Osteoblast (primary cell): ENCODE results near the gene GAS2L3. TPM values are rescaled to one million over a fixed set of nuclear protein-coding genes. Genes with fewer than 3 reads are reported as not detected.

Experiments used
- DNase-seq: peaks from one replicate; pipeline ENCODE4 v3.0.0; 2011; ENCODE audit warnings: low spot score, mixed read lengths; ENCODE audit not compliant: insufficient read length; ENCODE audit errors: missing footprints
- H2AFZ ChIP-seq: 2 replicates; pipeline ENCODE4 v1.6.0; 2011; ENCODE audit warnings: mild to moderate bottlenecking, low read length
- H3K27ac ChIP-seq: 2 replicates; pipeline ENCODE4 v1.5.1; 2011; ENCODE audit warnings: mild to moderate bottlenecking, low read depth, low read length, moderate library complexity
- H3K27me3 ChIP-seq: 2 replicates; pipeline ENCODE4 v1.6.0; 2012; ENCODE audit warnings: mild to moderate bottlenecking, control low read depth, inconsistent platforms, low read length, moderate library complexity; ENCODE audit not compliant: insufficient read depth
- H3K36me3 ChIP-seq: 2 replicates; pipeline ENCODE4 v1.5.1; 2011; ENCODE audit warnings: mild to moderate bottlenecking, low read length, control low read depth, moderate library complexity; ENCODE audit not compliant: insufficient read depth
- H3K4me1 ChIP-seq: 2 replicates; pipeline ENCODE4 v1.5.1; 2011; ENCODE audit warnings: mild to moderate bottlenecking, low read length, control low read depth, moderate library complexity; ENCODE audit not compliant: insufficient read depth
- H3K4me2 ChIP-seq: 2 replicates; pipeline ENCODE4 v1.6.0; 2011; ENCODE audit warnings: mild to moderate bottlenecking, low read length; ENCODE audit not compliant: insufficient read depth
- H3K4me3 ChIP-seq: fragments of 200-600 bp; sonication (generic); 3 replicates; pipeline ENCODE4 v1.5.1; 2012; ENCODE audit warnings: mild to moderate bottlenecking, low read length, inconsistent platforms; ENCODE audit not compliant: insufficient read depth
- H3K79me2 ChIP-seq: 2 replicates; pipeline ENCODE4 v1.6.0; 2012; ENCODE audit warnings: mild to moderate bottlenecking, low read length, control low read depth, inconsistent platforms; ENCODE audit not compliant: insufficient read depth
- H3K9me3 ChIP-seq: 2 replicates; pipeline ENCODE4 v1.5.1; 2011; ENCODE audit warnings: low read depth, low read length, control low read depth
- H4K20me1 ChIP-seq: 2 replicates; pipeline ENCODE4 v1.6.0; 2012; ENCODE audit warnings: mild to moderate bottlenecking, low read length, control low read depth; ENCODE audit not compliant: insufficient read depth
- CTCF ChIP-seq: IDR thresholded peaks from 2 replicates; pipeline ENCODE4 v1.5.1; 2011; ENCODE audit warnings: mild to moderate bottlenecking, low read depth, low read length, moderate library complexity; ENCODE audit errors: extremely low read depth
- total RNA-seq: library from RNA; depleted of rRNA; stranded (reverse); fragments of >200 nt; gene quantifications from 2 replicates; pipeline ENCODE4 v1.2.3, GENCODE V29; 2012

Gene GAS2L3
- total RNA-seq, 1 donor, result 29.3 TPM

DNA sequence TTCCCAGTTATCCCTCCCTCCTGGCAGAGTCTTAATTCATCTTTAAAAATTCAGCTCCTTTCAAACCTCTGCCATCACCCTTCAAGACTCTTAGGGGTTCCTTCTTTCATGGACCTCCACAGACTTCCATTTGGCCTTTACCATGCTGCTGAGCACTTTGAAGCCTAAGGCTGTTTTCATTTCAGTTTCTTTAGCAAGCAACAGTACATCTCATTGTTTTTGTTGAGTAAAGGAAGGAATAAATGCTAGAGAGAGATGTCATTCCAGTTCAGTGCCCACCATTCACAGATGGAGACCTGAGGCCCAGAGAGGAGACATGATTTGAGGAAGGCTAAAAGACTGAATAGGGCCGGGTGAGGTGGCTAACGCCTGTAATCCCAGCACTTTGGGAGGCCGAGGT lies 1.3 kb upstream of the GAS2L3 start:
- no peak overlapping the region for H3K27ac ChIP-seq
- H3K9me3 ChIP-seq, result no peaks in the 10 kb centered on the region
- no peaks in the 10 kb centered on the region for H3K27me3 ChIP-seq
- H3K36me3 ChIP-seq, result no peaks in the 10 kb centered on the region
- no peaks in the 10 kb centered on the region for H4K20me1 ChIP-seq
- peaks cover 29% of the 10 kb centered on the region for H3K4me1 ChIP-seq
- H3K4me2 ChIP-seq, result no peak overlapping the region
- DNase-seq, result no peak
- TF ChIP-seq CTCF, result no peak
- H3K79me2 ChIP-seq, result peaks cover 34% of the 10 kb centered on the region
- H3K4me3 ChIP-seq, result no peak overlapping the region
- no peak overlapping the region for H2AFZ ChIP-seq

DNA sequence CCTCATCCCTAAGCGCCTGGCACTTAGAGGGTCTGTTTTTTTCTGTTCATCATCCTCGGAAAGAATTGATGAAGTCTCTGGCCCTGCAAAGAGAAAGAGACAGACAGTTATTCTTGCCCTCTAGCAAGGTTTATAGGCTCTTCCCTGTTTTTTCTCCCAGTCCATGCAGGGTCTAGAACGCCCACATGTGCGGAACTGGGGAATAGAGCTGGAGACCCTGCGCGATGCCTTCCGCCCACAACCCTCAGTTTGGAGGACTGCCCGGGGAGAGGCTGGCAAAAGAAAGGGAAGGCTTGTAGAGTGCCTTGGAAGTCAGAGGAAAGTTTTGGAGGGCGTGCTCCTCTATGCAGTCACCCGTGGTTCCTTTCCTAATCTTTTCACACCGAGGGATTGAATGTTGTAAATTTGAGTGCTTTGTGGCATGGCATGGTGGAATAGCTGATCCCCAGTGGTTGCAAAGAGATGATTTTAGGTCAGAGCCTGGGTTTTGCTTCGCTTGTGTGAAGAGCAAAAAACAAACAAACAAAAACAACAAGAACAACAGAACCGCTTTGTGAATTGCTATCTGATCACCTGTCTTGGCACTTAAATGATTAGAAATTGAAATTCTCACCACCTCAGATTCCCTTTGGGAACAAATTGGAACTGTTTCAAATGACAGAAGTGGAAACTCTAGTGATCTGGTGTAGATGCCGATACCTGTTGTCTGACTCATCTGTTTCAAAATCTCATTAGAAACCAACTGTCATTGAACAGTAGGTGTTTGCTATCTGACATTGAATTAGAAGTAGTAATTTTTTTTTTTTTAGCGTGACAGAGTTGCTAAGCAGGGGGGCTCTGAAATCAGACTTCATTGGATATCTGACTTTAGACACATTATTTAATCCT lies 947 bp downstream of the GAS2L3 start:
- Histone ChIP-seq H3K79me2 (peaks cover 56% of the 10 kb centered on the region), H3K27ac (peak overlapping the region; percentile 80)
- peak; percentile 73 for DNase-seq

GRCh38 chr12:100576331-100577036 lies 3.0 kb downstream of the GAS2L3 start:
- H3K4me3 ChIP-seq, result no peak overlapping the region
- H3K27me3 ChIP-seq, result no peaks in the 10 kb centered on the region

More for the DNA sequence above, 947 bp downstream of the GAS2L3 start:
- Histone ChIP-seq H3K4me2 (peak overlapping the region; percentile 98), H3K4me1 (peaks cover 25% of the 10 kb centered on the region), H3K4me3 (peak overlapping the region; percentile 92), H3K9me3 (no peaks in the 10 kb centered on the region), H3K36me3 (no peaks in the 10 kb centered on the region), H4K20me1 (no peaks in the 10 kb centered on the region), H2AFZ (peak overlapping the region; percentile 89), H3K27me3 (no peaks in the 10 kb centered on the region)
- TF ChIP-seq CTCF, result no peak

More at GRCh38 chr12:100576331-100577036, 3.0 kb downstream of the GAS2L3 start:
- Histone ChIP-seq H3K4me2 (peak overlapping the region; percentile 59), H3K79me2 (peaks cover 76% of the 10 kb centered on the region), H3K9me3 (no peaks in the 10 kb centered on the region), H2AFZ (no peak overlapping the region), H4K20me1 (no peaks in the 10 kb centered on the region), H3K4me1 (peaks cover 25% of the 10 kb centered on the region), H3K36me3 (no peaks in the 10 kb centered on the region), H3K27ac (peak overlapping the region; percentile 70)
- no peak for TF ChIP-seq CTCF
- peak; percentile 87 for DNase-seq
